ENCODE results near the gene STXBP1. TPM values are rescaled to one million over a fixed set of nuclear protein-coding genes. Genes with fewer than 3 reads are reported as not detected.

Gene STXBP1
- total and polyA plus RNA-seq, 4 donors = 19.2 to 65.8 (median 46.7) TPM

DNA sequence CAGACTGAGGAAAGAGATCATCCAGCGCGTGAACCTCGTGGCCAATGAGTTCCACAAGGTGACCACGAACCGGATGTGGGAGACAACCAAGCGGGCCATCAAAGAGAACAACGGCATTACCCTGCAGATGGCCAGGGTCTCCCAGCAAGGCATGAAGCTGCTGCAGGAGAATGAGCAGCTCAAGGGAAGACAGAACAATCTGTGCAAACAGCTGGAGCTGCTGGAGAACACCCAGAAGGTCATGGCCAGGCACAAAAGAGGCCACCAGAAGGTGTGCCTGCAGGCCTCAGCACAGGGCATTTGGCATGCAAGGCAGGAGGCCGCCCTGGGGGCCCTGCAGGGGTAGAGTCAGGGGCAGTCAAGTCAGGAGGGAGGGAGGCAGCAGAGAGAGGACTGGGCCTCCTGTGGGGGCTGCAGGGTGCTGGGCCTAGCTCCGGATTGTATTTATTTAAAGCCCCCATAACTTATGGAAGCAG is 99.2 kb downstream of the STXBP1 start:
- H3K27ac ChIP-seq (ENCODE audit: low read depth in 1 of 2, low read length in 1 of 2) = no peak overlapping the region
- TF ChIP-seq, protein P1, sequence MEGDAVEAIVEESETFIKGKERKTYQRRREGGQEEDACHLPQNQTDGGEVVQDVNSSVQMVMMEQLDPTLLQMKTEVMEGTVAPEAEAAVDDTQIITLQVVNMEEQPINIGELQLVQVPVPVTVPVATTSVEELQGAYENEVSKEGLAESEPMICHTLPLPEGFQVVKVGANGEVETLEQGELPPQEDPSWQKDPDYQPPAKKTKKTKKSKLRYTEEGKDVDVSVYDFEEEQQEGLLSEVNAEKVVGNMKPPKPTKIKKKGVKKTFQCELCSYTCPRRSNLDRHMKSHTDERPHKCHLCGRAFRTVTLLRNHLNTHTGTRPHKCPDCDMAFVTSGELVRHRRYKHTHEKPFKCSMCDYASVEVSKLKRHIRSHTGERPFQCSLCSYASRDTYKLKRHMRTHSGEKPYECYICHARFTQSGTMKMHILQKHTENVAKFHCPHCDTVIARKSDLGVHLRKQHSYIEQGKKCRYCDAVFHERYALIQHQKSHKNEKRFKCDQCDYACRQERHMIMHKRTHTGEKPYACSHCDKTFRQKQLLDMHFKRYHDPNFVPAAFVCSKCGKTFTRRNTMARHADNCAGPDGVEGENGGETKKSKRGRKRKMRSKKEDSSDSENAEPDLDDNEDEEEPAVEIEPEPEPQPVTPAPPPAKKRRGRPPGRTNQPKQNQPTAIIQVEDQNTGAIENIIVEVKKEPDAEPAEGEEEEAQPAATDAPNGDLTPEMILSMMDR (IDR thresholded peaks at IDR 0.05; ENCODE audit: control extremely low read depth, extremely low read depth) = no peak
- WGBS, 2 donors = 43 to 68% methylated on average over 9 of the region's 9 CpGs
- no peak overlapping the region for H3K4me3 ChIP-seq
- peaks cover 0 to 10% (median 0%) of the 10 kb centered on the region in 5 donors for H3K4me1 ChIP-seq (ENCODE audit: control insufficient read depth in 5 of 5, insufficient read depth in 5 of 5, low read length in 5 of 5)
- no peaks in the 10 kb centered on the region for H3K9me3 ChIP-seq (ENCODE audit: control insufficient read depth in 4 of 4, insufficient read depth in 3 of 4, low read length in 3 of 4)
- no peaks in the 10 kb centered on the region for H3K27me3 ChIP-seq (ENCODE audit: control insufficient read depth in 3 of 3, insufficient read depth in 3 of 3, low read length in 2 of 3)
- H3K36me3 ChIP-seq (ENCODE audit: control insufficient read depth in 4 of 4, insufficient read depth in 4 of 4, low read length in 4 of 4) = peaks cover 0 to 6% (median 0%) of the 10 kb centered on the region in 4 donors
- ATAC-seq (ENCODE audit: insufficient read depth, low FRiP score) = no peak
- no peak overlapping the region for H3K9ac ChIP-seq (ENCODE audit: insufficient read depth in 1 of 2, low read length in 2 of 2)
- no peak for DNase-seq

DNA sequence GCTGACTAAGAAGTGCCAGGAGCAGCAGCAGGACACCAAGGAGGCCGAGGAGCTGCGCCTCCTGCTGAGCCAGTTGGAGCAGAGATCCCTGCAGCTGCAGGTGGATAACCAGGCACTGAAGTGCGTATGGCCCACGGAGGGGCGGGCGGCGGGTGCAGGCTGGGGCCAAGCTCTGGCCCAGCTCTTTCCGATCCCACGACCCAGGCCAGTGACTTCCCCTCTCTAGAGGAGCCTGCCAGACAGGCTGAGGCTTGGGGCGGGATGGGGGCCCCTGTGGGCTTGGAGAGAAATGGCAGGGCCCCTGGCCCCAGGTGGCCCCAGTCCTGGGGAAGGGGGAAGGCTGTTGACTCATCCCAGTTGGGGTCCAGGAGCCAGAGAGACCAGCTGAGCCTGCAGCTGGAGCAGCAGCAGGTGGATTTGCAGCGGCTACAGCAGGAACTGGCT is 99.8 kb downstream of the STXBP1 start:
- H3K9me3 ChIP-seq (ENCODE audit: control insufficient read depth in 4 of 4, insufficient read depth in 3 of 4, low read length in 3 of 4) = no peaks in the 10 kb centered on the region
- no peak overlapping the region for H3K4me3 ChIP-seq
- no peak for DNase-seq
- H3K4me1 ChIP-seq (ENCODE audit: control insufficient read depth in 5 of 5, insufficient read depth in 5 of 5, low read length in 5 of 5) = peaks cover 0 to 10% (median 0%) of the 10 kb centered on the region in 5 donors
- no peak overlapping the region for H3K9ac ChIP-seq (ENCODE audit: insufficient read depth in 1 of 2, low read length in 2 of 2)
- WGBS, 2 donors = 68 to 85% methylated on average over 11 of the region's 11 CpGs
- peaks cover 0 to 6% (median 0%) of the 10 kb centered on the region in 4 donors for H3K36me3 ChIP-seq (ENCODE audit: control insufficient read depth in 4 of 4, insufficient read depth in 4 of 4, low read length in 4 of 4)
- H3K27ac ChIP-seq (ENCODE audit: low read depth in 1 of 2, low read length in 1 of 2) = no peak overlapping the region
- no peak for ATAC-seq (ENCODE audit: insufficient read depth, low FRiP score)
- H3K27me3 ChIP-seq (ENCODE audit: control insufficient read depth in 3 of 3, insufficient read depth in 3 of 3, low read length in 2 of 3) = no peaks in the 10 kb centered on the region
- TF ChIP-seq, protein P1 (IDR thresholded peaks at IDR 0.05; ENCODE audit: control extremely low read depth, extremely low read depth) = no peak

DNA sequence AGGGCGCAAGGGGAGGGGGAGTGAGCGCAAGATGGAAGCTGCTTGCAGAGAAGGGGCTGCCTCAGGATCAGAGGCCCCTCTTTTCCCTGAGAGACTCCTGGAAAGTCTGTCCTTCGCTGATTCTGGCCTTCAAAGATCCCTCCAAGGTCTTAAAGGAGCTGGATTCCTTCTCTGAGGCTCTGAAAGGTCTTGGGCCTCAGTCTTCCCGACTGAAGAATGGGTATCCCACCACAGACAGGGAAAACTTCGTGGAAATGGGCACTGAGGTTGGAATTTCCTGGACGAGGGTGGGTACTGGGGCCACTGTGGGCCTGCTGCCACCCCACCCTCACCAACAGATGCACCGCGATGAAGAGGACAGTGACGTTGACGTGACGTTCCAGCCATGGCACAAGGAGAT is 100.3 kb downstream of the STXBP1 start:
- Histone ChIP-seq H3K4me3 (no peak overlapping the region), H3K27ac (ENCODE audit: low read depth in 1 of 2, low read length in 1 of 2) (no peak overlapping the region), H3K9me3 (ENCODE audit: control insufficient read depth in 4 of 4, insufficient read depth in 3 of 4, low read length in 3 of 4) (no peaks in the 10 kb centered on the region), H3K36me3 (ENCODE audit: control insufficient read depth in 4 of 4, insufficient read depth in 4 of 4, low read length in 4 of 4) (peaks cover 0 to 6% (median 0%) of the 10 kb centered on the region in 4 donors), H3K27me3 (ENCODE audit: control insufficient read depth in 3 of 3, insufficient read depth in 3 of 3, low read length in 2 of 3) (no peaks in the 10 kb centered on the region), H3K4me1 (ENCODE audit: control insufficient read depth in 5 of 5, insufficient read depth in 5 of 5, low read length in 5 of 5) (peaks cover 0 to 10% (median 0%) of the 10 kb centered on the region in 5 donors), H3K9ac (ENCODE audit: insufficient read depth in 1 of 2, low read length in 2 of 2) (no peak overlapping the region)
- WGBS, 2 donors = 93 to 95% methylated on average over 10 to 11 of the region's 11 CpGs
- no peak for ATAC-seq (ENCODE audit: insufficient read depth, low FRiP score)
- TF ChIP-seq, protein P1 (IDR thresholded peaks at IDR 0.05; ENCODE audit: control extremely low read depth, extremely low read depth) = no peak
- no peak for DNase-seq

DNA sequence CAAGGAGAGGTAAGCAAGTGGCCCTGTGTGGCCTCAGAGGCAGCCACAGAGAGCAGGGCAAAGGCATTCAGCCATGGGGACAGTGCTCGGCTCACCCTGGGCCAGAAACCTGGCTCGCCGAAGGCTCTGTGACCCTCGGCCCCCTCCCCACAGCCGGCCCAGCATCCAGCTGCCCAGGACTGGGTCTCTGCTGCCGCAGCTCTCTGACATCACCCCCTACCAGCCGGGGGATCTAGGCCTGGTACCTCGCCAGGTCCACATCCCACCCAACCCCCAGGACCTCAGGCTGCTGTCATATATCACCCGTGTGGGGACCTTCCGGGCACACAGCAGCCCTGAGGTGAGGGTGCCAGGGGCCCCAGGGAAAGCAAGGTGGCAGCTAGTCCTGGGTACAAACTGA is 100.8 kb downstream of the STXBP1 start:
- 93 to 97% methylated on average over 10 of the region's 10 CpGs for WGBS, 2 donors
- TF ChIP-seq, protein P1 (IDR thresholded peaks at IDR 0.05; ENCODE audit: control extremely low read depth, extremely low read depth) = no peak
- Histone ChIP-seq H3K9ac (ENCODE audit: insufficient read depth in 1 of 2, low read length in 2 of 2) (no peak overlapping the region), H3K27ac (ENCODE audit: low read depth in 1 of 2, low read length in 1 of 2) (no peak overlapping the region), H3K9me3 (ENCODE audit: control insufficient read depth in 4 of 4, insufficient read depth in 3 of 4, low read length in 3 of 4) (no peaks in the 10 kb centered on the region), H3K36me3 (ENCODE audit: control insufficient read depth in 4 of 4, insufficient read depth in 4 of 4, low read length in 4 of 4) (peaks cover 0 to 6% (median 0%) of the 10 kb centered on the region in 4 donors), H3K27me3 (ENCODE audit: control insufficient read depth in 3 of 3, insufficient read depth in 3 of 3, low read length in 2 of 3) (no peaks in the 10 kb centered on the region), H3K4me3 (no peak overlapping the region), H3K4me1 (ENCODE audit: control insufficient read depth in 5 of 5, insufficient read depth in 5 of 5, low read length in 5 of 5) (peaks cover 0 to 10% (median 0%) of the 10 kb centered on the region in 5 donors)
- DNase-seq = no peak
- no peak for ATAC-seq (ENCODE audit: insufficient read depth, low FRiP score)
